Neural cell (in vitro differentiated cells): ENCODE results near the gene CNP.

Experiments
- EP300 ChIP-seq: fragments of 450-650 bp; conservative IDR thresholded peaks from 2 replicates; pipeline ENCODE4 v1.6.1; 2014; ENCODE audit warnings: antibody characterized with exemption, mild to moderate bottlenecking, moderate library complexity; ENCODE audit not compliant: poor library complexity, severe bottlenecking
- EZH2 ChIP-seq: fragments of 200-600, 300-800 bp; shearing (Covaris generic), sonication (generic); IDR thresholded peaks from 2 replicates; pipeline ENCODE4 v1.6.1; 2014; ENCODE audit warnings: antibody characterized with exemption, low read length, borderline replicate concordance, mild to moderate bottlenecking; ENCODE audit not compliant: insufficient read depth, poor library complexity, severe bottlenecking
- MXI1 ChIP-seq: fragments of 450-650 bp; conservative IDR thresholded peaks from 2 replicates; pipeline ENCODE4 v1.6.1; 2014; ENCODE audit warnings: antibody characterized with exemption, mild to moderate bottlenecking; ENCODE audit not compliant: poor library complexity, severe bottlenecking
- POLR2AphosphoS5 ChIP-seq: IDR thresholded peaks from 2 replicates; pipeline ENCODE4 v1.6.1; 2012
- SMC3 ChIP-seq: fragments of 450-650 bp; conservative IDR thresholded peaks from 2 replicates; pipeline ENCODE4 v1.6.1; 2014; ENCODE audit warnings: antibody characterized with exemption, mild to moderate bottlenecking, moderate library complexity; ENCODE audit not compliant: poor library complexity
- TAF1 ChIP-seq: IDR thresholded peaks from 2 replicates; pipeline ENCODE4 v1.6.1; 2012; ENCODE audit warnings: low read depth
- TF ChIP-seq, protein P1 (sequence below): fragments of 450-650 bp; IDR thresholded peaks from 2 replicates; pipeline ENCODE4 v1.5.1; 2014; ENCODE audit warnings: antibody characterized with exemption, mild to moderate bottlenecking, moderate library complexity; ENCODE audit not compliant: poor library complexity, severe bottlenecking
- TF ChIP-seq, protein P2 (sequence below): IDR thresholded peaks from 2 replicates; pipeline ENCODE4 v1.6.1; 2012; ENCODE audit warnings: borderline replicate concordance

DNA sequence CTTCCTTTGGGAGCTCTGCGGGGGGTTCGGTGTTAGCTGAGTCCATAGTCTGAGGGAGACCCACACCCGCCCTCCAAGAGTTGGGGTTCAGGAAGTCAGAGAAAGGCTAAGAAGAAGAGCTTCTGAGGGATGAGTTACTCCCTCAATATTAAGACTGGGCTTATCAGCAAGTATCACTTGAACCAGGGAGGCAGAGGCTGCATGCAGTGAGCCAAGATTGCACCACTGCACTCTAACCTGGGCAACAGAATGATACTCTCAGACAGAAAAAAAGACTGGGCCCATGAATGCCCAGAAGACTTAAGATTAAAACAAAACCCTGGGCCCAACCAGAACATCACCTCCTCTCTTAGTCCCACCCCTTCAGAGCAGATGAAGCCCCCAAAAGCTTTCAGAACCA is 59.3 kb downstream of the CNP start:
- TF ChIP-seq, protein P1, sequence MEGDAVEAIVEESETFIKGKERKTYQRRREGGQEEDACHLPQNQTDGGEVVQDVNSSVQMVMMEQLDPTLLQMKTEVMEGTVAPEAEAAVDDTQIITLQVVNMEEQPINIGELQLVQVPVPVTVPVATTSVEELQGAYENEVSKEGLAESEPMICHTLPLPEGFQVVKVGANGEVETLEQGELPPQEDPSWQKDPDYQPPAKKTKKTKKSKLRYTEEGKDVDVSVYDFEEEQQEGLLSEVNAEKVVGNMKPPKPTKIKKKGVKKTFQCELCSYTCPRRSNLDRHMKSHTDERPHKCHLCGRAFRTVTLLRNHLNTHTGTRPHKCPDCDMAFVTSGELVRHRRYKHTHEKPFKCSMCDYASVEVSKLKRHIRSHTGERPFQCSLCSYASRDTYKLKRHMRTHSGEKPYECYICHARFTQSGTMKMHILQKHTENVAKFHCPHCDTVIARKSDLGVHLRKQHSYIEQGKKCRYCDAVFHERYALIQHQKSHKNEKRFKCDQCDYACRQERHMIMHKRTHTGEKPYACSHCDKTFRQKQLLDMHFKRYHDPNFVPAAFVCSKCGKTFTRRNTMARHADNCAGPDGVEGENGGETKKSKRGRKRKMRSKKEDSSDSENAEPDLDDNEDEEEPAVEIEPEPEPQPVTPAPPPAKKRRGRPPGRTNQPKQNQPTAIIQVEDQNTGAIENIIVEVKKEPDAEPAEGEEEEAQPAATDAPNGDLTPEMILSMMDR = no peak
- TF ChIP-seq, protein P2, sequence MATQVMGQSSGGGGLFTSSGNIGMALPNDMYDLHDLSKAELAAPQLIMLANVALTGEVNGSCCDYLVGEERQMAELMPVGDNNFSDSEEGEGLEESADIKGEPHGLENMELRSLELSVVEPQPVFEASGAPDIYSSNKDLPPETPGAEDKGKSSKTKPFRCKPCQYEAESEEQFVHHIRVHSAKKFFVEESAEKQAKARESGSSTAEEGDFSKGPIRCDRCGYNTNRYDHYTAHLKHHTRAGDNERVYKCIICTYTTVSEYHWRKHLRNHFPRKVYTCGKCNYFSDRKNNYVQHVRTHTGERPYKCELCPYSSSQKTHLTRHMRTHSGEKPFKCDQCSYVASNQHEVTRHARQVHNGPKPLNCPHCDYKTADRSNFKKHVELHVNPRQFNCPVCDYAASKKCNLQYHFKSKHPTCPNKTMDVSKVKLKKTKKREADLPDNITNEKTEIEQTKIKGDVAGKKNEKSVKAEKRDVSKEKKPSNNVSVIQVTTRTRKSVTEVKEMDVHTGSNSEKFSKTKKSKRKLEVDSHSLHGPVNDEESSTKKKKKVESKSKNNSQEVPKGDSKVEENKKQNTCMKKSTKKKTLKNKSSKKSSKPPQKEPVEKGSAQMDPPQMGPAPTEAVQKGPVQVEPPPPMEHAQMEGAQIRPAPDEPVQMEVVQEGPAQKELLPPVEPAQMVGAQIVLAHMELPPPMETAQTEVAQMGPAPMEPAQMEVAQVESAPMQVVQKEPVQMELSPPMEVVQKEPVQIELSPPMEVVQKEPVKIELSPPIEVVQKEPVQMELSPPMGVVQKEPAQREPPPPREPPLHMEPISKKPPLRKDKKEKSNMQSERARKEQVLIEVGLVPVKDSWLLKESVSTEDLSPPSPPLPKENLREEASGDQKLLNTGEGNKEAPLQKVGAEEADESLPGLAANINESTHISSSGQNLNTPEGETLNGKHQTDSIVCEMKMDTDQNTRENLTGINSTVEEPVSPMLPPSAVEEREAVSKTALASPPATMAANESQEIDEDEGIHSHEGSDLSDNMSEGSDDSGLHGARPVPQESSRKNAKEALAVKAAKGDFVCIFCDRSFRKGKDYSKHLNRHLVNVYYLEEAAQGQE = no peak
- no peak for TF ChIP-seq TAF1
- no peak for TF ChIP-seq POLR2AphosphoS5
- no peak for TF ChIP-seq EZH2
- no peak for TF ChIP-seq EP300
- no peak for TF ChIP-seq MXI1
- TF ChIP-seq SMC3 = no peak
